SKM-1 (cell line): ENCODE data around the gene CIRBP.
"Not testable (repeated sequence)": the region's sequence is repeated elsewhere in the genome, so short reads cannot be mapped to it uniquely, and the experiment has no call there.

ENCODE experiments used
- DNase-seq: peaks from one replicate; lab custom pipeline; 2025; ENCODE audit not compliant: unreplicated experiment; lab: John Stamatoyannopoulos, UW

CIRBP gene

DNA sequence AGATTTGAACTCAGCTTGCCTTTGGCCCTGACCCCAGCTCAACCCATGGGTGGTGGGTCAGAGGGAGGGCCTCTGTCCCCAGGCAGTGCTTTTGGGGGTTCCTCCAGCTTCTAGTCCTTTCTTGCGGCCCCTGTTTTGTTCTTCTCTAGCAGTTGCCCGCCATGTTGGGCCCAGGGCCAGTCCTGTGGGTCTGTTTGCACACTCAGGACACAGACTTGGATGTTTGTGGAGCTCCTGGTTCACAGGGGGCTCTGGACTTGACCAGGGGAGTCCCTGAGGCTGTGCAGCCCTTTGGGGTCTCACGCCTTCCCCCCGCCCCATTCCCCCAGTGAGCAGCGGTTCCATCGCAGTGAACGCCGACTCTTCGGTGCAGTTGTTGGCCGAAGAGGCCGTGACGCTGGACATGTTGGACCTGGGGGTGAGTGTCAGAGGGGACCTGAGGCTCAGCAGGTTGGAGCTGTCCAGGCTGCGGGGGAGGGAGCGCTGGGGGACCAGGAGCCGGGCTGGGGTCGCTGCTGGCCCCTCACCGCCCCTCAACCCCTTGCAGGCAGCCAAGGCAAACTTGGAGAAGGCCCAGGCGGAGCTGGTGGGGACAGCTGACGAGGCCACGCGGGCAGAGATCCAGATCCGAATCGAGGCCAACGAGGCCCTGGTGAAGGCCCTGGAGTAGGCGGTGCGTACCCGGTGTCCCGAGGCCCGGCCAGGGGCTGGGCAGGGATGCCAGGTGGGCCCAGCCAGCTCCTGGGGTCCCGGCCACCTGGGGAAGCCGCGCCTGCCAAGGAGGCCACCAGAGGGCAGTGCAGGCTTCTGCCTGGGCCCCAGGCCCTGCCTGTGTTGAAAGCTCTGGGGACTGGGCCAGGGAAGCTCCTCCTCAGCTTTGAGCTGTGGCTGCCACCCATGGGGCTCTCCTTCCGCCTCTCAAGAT is 25.1 kb upstream of the CIRBP start:
- DNase-seq = peak; percentile 63

DNA sequence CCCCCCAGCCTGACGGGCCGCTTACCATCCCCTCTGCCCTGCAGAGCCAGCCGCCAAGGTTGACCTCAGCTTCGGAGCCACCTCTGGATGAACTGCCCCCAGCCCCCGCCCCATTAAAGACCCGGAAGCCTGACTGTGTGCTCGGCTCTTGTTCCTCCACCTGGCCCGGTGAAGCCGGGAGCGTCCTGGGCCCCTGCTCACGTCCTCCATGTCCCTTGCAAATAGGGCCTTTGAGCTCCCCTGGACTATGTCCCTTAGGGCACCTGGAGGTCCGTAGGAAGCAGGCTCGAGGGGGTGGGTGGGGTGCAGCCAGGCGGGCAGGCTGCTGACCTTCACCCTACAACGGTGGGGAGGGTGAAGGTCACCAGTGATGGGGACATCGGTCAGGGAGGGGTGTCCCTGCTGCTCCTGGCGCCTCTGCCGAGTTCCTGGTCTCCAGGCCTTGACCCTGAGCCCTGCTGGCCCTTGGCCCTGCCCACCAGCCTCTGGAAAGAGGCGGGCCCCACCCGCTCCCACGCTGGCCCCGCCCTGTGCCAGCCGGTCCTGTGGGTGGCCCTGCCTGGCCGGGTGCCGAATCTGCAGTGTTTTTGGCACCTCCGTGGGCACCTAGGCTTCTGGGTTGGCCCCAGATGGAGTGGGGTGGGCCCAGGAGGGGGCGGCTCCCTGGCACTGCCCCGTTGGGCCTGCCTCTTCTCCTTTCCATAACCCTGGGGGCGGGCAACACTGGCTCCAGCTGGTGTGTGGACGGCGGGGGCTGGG is 24.3 kb upstream of the CIRBP start:
- DNase-seq = no peak

DNA sequence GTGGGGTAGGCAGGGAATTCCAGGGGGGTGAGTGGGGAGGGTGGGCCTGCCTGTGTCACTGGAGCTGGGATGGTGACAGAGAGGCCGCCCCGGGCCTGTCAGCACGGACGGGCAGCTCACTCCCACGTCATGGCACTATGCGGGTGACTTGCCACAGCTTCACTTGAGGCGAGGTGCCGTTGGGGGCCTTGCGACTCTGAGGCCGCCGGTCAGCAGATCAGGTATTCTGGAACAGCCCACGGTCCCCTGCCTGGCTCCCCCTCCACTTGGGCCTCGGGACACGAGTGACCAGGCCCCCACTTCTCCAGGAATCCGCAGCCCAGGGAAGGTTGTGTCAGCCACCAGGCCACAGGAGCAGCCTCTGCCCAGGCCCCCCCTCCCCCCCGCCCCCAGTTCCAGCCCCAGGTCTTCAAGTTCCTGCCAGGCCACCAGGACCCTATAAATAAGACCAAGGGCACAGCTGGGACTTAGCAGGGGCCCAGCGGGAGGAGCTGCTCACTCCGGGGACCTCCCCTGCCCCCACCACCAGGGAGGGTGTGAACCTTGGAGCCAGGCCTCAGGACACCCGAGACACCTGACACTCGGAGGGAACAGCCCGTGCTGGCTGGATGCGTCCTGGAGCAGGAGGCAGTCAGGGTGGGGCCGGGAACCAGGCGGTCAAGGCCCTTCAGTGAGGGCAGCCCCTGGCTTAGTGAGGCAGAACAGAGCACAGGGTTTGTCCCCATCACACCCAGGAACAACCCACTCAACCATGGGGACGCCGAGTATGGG is 23.5 kb upstream of the CIRBP start:
- DNase-seq = no peak

GRCh38 chr19:1246265-1247087 is 22.7 kb upstream of the CIRBP start:
- not testable (repeated sequence) for DNase-seq

DNA sequence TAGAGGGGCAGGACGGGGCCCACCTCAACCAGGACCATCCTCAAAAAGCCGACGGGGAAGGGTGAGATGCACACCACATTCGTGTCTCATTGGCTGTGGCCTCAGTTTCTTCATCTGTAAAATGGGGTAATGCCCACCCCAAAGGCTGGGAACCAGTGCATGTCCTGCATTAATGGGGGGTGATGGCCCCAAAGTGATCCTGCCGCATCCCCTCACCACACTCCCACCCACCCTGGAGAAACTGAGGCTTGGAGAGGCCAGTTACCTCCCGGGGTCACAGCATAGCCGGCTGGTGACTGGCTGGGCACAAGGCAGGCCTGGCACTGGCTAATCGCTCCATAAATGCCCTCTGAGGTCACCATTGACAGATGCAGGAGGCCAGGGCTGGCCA is 21.4 kb upstream of the CIRBP start:
- no peak for DNase-seq

DNA sequence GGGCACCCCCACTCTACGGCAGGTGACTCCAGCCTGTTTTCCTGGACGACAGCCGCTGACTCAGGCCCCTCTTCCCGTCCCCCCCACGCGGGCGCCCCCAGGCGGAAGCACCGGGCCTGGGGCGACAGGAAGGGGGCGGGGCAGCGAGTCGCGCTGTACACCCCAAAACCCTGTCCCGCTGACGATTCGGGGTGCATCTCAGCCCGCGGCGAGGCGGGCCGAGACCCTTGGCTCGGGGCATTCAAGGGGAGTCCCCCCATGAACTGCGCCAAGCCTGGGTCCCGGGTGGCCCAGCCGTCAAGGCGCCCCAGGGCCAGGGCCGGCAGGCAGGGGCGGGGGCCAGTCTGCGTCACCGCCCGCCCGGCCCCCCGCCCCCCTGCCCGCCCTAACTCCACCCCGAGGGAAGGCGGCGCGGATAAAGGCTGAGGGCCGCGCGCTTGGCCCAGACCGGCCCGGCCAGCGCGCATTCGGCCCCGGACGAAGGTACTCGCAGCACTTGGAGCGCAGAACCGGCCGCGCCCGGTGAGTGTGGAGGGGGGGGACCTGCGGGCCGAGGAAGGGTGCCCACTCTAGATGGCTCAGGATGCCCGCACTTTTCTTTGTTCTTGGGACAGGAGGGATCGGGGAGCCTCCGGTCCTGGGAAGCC is 20.9 kb upstream of the CIRBP start, which contains the start of gene MIDN:
MIDN (plus strand) TSS at position 445 of the 647 bp plus-strand sequence. CDS start 1,714 bp downstream, outside the sequence.
- no peak for DNase-seq

GRCh38 chr19:1248786-1249297 is 20.3 kb upstream of the CIRBP start:
- no peak for DNase-seq

- peak; percentile 92 for DNase-seq
Measured at GRCh38 chr19:1249298-1249989, 19.7 kb upstream of the CIRBP start.

GRCh38 chr19:1249990-1250436 is 19.1 kb upstream of the CIRBP start:
- no peak for DNase-seq

DNA sequence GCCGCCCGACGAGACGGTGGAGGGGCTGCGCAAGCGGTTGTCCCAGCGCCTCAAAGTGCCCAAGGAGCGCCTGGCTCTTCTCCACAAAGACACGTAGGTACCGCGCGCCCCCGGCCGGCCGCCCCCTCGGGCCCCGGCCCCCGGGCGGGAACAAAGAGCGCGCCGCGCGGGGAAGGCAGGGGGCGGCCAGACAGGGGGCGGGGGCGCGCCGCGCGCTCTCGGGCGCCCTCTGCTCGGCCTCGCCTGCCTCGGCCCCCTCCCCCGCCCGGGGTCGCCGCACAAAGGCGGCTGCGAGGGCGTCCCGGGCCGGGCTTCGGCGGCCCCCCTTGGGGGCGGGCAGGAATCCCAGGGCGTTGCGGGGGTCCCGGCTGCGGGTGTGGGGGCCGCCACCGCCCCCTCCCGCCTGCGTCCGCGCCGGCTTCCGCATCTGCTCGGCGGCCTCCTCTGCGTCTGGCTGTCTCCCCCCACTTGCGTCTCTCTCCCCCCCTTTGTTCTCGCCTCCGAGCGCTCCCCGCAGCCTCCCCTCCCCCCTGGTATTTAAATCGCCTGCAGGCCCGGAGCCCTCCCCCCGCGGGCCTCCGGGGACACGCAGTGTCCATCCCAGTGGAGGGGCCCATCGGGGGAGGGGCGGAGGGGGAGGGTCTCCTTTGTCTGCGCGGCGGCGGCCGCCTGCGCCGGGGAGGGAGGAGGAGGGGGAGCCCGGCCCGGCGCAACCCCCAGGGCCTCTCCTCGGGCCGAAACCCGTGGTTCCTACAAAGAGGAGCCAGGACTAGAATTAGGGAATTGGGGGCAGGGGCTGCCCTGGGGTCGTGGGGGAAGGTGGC is 18.5 kb upstream of the CIRBP start:
- DNase-seq = no peak

DNA sequence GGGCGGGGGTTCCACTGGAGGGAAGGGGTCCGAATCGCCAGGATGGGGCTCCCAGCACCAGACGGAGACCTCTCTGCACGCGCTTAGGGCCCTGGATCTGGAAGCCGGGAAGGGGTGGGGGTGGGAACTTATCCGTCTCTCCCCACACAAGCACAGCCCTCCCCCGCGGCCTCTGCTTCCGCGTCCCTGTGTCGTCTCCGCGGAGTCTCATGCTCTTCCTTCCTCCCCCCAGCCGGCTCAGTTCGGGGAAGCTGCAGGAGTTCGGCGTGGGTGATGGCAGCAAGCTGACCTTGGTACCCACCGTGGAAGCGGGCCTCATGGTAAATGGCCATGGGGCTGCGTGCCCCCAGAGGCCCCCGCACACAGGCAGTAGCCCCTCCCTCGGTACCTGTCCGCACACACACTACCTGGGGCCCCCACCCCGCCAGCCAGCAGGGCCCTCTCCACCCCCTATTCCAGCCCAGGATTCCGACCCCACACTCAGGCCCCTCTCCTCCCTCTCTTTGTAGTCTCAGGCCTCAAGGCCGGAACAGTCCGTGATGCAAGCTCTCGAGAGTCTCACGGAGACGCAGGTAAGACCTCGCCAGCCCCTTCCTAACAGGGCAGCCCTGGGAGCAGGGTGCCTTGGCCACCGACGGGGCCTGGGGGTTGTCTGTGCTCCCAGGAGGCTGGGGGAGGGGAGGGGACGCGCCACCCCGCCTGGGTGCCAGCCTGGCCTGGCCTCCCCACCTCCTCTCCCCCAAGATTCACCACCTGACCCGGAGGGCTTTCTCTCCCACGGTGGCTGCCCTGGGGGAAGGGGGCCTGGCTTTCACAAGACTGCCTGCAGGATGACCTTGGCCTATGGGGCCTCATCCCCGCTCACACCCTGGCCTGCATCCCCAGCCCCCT is 17.6 kb upstream of the CIRBP start:
- peak; percentile 51 for DNase-seq

- peak; percentile 91 for DNase-seq
Measured at GRCh38 chr19:1252221-1252820, 16.8 kb upstream of the CIRBP start.

DNA sequence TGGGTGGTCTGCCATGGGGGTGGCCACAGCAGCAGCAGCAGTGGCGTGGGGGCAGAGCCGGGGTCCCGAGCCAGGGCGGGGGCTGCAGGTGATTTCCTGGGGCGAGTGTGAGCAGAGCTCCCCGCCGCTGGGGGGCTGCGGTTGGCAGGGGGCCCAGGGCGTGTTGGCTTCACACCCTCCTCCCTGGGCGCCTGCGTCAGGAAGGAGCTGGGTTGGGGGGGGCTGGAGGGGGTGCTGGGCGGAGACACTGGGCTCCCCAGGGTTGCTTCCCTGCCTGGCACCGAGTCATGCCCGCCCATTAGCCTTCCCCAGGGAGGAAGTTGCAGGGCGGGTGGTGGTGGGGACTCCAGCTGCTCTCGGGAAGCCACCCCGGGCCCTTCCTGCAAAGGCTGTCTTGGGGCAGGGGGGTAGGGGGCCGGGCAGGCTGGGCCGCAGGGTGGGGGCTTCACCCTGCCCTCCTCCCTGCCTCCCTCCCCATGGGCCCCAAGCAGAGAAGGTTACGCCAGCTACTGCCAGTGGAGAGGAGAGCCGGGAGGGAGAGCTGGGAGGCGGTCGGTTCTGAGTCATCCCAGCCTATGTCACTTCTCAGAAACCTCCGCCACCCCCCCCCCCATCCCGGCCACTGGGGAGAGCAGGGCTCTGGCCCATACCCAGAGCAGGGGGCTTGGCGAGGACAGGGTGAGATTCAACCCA is 16.2 kb upstream of the CIRBP start:
- peak; percentile 96 for DNase-seq

- no peak for DNase-seq
Measured at GRCh38 chr19:1253514-1254080, 15.5 kb upstream of the CIRBP start.

DNA sequence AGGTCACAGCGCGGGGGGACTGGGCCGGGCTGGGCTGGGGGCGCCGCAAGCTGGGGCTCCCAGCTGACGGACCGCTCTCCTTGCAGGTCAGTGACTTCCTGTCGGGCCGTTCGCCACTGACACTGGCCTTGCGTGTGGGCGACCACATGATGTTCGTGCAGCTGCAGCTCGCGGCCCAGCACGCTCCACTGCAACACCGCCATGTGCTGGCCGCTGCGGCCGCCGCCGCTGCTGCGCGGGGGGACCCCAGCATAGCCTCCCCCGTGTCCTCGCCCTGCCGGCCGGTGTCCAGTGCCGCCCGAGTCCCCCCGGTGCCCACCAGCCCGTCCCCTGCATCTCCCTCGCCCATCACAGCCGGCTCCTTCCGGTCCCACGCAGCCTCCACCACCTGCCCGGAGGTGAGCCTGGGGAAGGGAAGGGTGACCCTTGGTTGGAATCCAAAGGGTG is 15.0 kb upstream of the CIRBP start:
- no peak for DNase-seq
